GM12874 (cell line): ENCODE results near the gene ARHGEF4.

ENCODE experiments used
- TF ChIP-seq, protein P1 (sequence below): IDR thresholded peaks from 2 replicates; pipeline ENCODE4 v1.5.1; 2011; ENCODE audit warnings: low read depth, mild to moderate bottlenecking, control low read depth, low read length, moderate library complexity; ENCODE audit not compliant: insufficient read depth

The ARHGEF4 gene

DNA sequence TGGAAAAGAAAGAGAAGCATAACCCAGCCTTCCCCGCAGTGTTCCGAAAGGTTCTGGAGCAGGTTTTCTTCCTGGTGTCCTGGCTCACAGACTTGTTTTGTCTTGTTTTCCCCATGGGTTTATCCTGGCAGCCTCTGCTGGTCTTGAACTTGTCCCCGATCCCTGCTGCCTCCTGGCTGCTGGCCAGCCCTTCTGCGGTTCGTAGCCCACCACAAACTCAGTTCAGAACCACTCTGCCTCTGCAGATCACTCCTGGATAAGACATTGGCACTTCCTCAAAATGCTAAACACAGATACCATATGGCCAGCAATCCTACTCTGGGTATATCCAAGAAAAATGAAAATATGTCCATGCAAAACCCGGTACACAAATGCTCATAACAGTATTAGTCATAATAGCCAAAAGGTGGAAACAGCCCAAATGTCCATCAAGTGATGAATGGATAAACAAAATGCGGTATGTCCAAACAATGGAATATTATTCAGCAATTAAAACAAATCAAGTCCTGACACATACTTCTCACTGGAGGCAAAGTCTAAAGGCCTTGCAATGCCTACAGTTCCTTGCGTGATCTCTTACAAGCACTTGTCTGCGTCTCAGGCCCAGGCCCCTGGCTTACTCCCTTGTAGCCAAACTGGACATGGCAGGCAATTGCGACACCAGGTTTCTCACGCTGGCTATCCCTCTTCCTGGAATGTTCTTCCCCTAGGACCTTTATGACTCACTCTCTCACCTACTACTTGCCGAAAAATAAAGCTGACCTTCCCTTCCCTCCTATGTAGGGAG is 28.0 kb upstream of the ARHGEF4 start:
- TF ChIP-seq, protein P1, sequence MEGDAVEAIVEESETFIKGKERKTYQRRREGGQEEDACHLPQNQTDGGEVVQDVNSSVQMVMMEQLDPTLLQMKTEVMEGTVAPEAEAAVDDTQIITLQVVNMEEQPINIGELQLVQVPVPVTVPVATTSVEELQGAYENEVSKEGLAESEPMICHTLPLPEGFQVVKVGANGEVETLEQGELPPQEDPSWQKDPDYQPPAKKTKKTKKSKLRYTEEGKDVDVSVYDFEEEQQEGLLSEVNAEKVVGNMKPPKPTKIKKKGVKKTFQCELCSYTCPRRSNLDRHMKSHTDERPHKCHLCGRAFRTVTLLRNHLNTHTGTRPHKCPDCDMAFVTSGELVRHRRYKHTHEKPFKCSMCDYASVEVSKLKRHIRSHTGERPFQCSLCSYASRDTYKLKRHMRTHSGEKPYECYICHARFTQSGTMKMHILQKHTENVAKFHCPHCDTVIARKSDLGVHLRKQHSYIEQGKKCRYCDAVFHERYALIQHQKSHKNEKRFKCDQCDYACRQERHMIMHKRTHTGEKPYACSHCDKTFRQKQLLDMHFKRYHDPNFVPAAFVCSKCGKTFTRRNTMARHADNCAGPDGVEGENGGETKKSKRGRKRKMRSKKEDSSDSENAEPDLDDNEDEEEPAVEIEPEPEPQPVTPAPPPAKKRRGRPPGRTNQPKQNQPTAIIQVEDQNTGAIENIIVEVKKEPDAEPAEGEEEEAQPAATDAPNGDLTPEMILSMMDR: no peak

DNA sequence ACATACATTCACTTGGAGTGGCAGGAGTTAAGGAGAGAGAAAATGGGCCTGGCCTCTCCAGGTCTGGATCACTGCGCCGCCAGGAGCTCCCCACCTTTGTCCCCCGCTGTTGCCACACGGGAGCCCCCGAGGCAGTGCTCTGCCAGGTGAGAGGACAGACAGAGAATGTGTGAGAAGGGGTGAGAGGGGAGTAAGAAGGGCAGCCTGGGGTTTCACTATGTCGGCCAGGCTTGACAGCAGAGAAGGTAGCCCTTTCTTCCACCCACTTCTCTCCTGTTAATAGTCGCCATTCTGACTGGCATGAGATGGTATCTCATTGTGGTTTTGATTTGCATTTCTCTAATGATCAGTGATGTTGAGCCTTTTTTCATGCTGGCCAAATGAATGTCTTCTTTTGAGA is 26.2 kb upstream of the ARHGEF4 start:
- TF ChIP-seq, protein P1: no peak

DNA sequence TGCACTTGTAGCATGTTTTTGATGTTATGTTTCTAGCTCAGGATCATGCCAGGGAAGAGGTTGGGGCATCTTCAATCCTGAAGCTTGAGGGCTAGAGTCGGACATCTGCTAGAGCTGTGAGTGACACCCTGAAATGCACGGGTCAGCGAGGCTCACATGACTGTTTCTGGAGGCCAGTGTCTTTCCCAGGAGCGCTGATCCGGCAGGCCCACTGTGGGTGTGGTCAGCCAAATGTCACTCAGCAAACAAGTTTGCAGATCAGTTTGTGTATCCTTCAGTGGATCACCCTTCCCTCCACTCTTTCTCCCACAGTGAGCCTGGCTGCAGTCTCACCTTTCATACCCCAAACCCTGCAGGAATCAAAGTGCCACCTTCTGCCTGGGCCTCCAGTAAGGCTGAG is 23.0 kb upstream of the ARHGEF4 start:
- TF ChIP-seq, protein P1: no peak

DNA sequence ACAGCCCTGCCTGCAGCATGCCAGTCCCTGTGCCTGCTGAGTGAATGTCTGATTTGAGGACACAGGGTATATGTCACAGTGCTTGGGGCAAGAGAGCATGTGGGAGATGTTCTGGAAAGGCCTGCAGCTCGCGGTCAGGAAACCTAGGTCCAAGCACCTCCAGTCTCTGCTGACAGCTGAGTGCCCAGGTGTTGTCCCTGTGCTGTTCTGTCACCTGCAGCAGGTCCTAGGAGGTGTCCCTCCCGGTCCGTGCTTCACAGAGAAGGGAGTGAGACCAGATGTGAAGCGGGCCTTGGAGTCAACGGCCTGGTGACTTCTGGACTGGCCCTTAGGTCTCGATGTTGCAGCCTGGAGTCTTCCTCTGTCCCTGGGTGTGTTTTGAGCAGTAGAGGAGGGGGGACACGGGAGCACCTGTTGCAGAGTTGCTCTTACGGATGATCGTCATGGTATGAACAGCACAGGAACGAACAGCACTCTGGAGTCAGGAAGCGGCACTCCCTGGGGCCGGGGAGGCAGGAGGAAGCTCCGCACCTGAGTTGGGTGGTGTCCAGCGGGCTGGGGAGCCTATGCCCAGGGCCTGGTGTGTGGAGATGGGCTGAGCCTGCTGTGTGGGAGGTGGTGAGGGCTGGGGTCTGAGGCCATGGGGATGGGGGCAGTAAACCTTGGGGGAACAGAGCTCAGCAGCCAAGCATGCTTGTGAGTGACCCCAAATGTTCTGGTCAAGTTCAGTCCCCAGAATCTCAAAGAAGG is 21.6 kb upstream of the ARHGEF4 start:
- TF ChIP-seq, protein P1: no peak

DNA sequence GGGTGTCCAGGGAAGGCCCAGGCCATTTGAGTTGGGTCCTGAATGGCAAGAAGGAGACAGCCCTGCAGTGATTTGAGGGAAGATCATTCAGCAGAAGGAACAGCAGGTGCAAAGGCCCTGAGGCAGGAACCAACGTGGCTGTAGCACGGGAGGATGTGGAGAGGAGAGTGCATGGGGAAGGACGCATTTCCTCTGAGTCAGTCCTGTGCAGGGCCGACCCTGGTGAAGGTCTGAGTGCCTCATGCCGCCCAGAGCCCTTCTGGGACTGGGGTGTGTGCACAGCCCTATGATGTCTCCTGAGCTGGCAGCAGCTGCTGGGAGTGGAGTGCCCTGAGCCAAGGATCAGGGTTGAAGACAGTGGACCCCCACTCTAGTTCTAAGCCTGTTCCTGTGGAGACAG is 17.9 kb upstream of the ARHGEF4 start:
- TF ChIP-seq, protein P1: no peak

DNA sequence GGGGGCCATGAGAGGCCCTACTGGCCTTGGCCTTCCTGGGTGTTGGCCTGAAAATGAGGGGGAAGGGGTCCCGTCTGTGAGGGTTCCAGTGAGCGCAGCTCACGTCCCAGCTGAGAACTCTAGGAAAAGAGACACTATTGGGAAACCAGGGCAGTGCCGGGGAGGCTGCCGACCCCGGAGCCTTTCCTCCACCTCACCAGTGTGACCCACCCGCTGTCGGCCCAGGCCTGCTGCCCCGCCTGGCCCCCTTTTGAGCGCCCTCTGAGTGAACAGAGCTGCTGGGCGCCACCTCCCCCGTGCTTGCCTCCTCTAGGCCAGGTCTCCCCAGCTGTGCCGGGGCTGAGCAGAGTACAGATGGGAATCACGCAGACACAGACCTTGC is 17.5 kb upstream of the ARHGEF4 start:
- TF ChIP-seq, protein P1: no peak

DNA sequence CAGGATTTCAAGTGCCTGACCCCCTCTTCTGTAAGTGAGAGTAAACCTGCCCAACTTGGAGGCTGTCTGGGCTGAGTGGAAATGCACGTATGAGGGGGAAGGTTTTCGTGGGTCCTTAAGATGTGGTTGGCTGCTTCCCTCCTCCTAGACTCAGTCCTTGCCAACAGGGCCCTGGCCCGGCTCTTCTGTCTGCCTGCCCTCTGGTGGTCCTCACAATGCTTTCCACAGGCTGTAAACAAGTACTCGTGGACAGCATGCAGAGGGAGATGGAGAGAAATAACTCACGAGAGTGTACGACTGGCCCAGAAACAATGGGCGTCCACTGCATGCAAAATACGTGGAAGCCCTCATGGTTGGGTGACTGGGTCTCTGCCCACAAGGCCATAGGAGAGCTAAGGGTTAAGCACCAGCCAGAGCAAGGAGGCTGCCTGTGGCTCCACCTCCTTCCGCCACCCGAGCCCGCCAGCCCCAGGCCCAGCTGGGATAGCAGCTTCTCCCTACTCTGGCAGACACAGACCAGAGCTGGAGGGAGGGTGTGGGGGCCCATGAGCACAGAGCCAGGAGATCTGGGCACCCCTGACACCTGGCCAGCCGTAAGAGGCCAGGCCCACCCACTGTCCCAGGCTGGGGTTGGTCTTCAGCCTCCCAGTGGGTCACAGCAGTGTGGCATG is 17.0 kb upstream of the ARHGEF4 start:
- TF ChIP-seq, protein P1: no peak
